Muscle layer of duodenum (tissue), 2 donors: ENCODE data around the gene AKR1C4.
"Not testable (repeated sequence)": the region's sequence is repeated elsewhere in the genome, so short reads cannot be mapped to it uniquely, and the experiment has no call there.

Experiments
- H3K27ac ChIP-seq: one replicate; pipeline ENCODE4 v1.7.0; 2013; ENCODE audit warnings: mild to moderate bottlenecking, low read length
- H3K27me3 ChIP-seq: one replicate; pipeline ENCODE4 v1.7.0; 2013; ENCODE audit warnings: low read depth, mild to moderate bottlenecking, control low read depth, low read length
- H3K36me3 ChIP-seq, 2 donors: one replicate each; pipeline ENCODE4 v1.7.0; 2013; ENCODE audit warnings: low read length in 2 of 2, control low read depth in 1 of 2, mild to moderate bottlenecking in 1 of 2; ENCODE audit not compliant: insufficient read depth in 2 of 2, control insufficient read depth in 1 of 2
- H3K4me1 ChIP-seq, 2 donors: one replicate each; pipeline ENCODE4 v1.7.0; 2013; ENCODE audit warnings: low read length in 2 of 2, mild to moderate bottlenecking in 2 of 2, control low read depth in 1 of 2, moderate library complexity in 1 of 2; ENCODE audit not compliant: insufficient read depth in 2 of 2, control insufficient read depth in 1 of 2
- H3K4me3 ChIP-seq, 2 donors: one replicate each; pipeline ENCODE4 v1.7.0; 2013; ENCODE audit warnings: low read length in 2 of 2, low read depth in 1 of 2, mild to moderate bottlenecking in 1 of 2
- H3K9me3 ChIP-seq, 2 donors: one replicate each; pipeline ENCODE4 v1.7.0; 2013; ENCODE audit warnings: low read length in 2 of 2, control low read depth in 1 of 2, mild to moderate bottlenecking in 1 of 2; ENCODE audit not compliant: control insufficient read depth in 1 of 2
- donor health status: healthy.

AKR1C4 gene

DNA sequence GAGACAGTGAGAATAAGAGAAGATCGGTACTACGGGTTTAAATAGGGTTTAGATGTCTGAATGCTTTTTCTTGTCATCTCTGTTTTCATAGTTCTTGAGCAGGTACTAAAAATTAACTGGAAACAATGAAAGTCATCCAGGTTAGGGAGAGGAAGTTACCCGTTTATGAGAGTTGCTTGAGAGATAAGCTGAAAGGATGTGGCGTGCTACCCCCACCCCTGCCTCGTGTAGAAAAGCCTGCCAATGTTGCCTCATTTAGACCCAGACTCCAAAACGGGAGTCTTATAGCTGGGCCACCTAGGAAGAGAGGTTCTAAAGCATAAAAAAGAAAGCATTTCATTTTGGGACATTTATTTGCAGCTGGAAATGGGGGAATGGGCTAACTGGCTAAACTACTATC, 10.2 kb downstream of the AKR1C4 start:
- Histone ChIP-seq H3K27me3 (no peaks in the 10 kb centered on the region), H3K9me3 (peaks cover 5 to 17% of the 10 kb centered on the region in 2 donors), H3K27ac (no peak overlapping the region), H3K4me3 (no peak overlapping the region), H3K36me3 (no peaks in the 10 kb centered on the region), H3K4me1 (no peaks in the 10 kb centered on the region)

DNA sequence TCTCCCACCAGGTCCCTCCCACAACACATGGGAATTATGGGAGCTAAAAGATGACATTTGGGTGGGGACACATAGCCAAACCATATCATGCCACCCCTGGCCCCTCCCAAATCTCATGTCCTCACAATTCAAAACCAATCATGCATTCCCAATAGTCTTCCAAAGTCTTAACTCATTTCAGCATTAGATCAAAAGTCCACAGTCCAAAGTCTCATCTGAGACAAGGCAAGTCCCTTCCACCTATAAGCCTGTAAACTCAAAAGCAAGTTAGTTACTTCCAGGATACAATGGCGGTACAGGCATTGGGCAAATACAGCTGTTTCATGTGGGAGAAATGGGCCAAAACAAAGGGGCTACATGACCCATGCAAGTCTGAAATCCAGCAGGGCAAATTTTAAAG, 13.1 kb downstream of the AKR1C4 start:
- not testable (repeated sequence) for H3K27ac ChIP-seq, H3K27me3 ChIP-seq, H3K9me3 ChIP-seq, H3K4me1 ChIP-seq, H3K4me3 ChIP-seq, H3K36me3 ChIP-seq

DNA sequence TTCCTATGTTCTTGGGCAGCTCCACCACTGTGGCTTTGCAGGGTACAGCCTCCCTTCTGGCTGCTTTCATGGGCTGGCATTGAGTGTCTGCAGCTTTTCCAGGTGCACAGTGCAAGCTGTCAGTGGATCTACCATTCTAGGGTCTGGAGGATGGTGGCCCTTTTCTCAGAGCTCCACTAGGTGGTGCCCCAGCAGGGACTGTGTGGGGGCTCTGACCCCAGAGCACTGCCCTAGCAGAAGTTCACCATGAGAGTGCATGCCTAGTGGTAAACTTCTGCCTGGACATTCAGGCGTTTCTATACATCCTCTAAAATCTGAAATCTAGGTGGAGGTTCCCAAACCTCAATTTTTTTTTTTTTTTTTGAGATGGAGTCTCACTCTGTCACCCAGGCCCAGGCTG, 13.6 kb downstream of the AKR1C4 start:
- not testable (repeated sequence) for H3K27me3 ChIP-seq, H3K9me3 ChIP-seq, H3K4me1 ChIP-seq, H3K27ac ChIP-seq, H3K36me3 ChIP-seq, H3K4me3 ChIP-seq

DNA sequence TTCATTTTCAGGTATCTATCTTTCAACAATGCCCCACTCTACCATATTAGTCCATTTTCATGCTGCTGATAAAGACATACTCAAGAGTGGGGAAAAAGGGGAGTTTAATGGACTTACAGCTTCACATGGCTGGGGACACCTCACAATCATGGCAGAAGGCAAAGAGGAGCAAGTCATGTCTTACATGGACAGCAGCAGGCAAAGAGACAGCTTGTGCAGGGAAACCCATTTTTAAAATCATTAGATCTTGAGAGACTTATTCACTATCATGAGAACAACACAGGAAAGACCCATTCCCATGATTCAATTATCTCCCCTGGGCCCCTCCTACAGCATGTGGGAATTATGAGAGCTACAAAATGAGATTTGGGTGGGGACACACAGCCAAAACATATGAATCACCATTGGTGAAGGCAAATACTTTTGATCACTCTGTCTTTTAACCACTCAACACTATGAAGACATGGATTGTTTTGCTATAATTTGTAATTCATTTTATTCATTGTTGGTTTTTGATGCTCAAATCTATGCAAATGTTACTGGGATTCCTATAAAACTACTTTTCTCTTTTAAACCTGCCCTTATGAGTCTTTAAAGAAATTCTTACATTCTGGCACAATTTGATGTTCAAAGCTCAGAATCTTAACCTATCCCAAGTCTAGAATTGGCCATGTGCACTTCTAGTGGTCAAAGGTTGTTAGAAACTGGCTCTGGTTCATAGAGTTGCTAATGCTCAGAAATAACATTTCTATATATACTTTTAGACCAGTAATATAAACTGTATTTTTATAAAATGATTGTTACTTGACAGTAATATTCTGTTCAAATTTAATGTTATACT, 15.3 kb downstream of the AKR1C4 start:
- peaks cover 0 to 6% of the 10 kb centered on the region in 2 donors for H3K9me3 ChIP-seq
- no peak overlapping the region for H3K27ac ChIP-seq
- H3K36me3 ChIP-seq: no peaks in the 10 kb centered on the region
- H3K4me3 ChIP-seq: no peak overlapping the region
- no peaks in the 10 kb centered on the region for H3K27me3 ChIP-seq
- H3K4me1 ChIP-seq: no peaks in the 10 kb centered on the region

DNA sequence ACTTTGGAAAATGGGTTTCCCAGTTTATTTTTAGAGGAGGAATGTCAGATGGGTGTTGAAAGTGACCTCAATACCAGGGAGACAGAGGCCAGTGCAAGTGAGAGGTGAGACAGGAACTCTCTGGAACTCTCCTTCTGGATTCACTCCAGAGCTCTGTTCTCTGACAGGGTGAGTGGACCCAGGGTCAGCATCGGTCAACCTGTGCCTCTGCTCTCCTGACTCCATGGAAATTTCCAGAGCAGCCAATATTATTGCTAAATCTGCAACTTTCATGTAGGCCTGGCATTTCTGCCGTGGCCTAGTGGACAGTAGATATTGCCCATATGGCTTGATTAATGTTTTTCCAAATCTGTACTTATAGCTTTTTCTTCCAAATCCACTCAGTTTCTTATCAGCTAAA, 20.2 kb downstream of the AKR1C4 start:
- H3K36me3 ChIP-seq: no peaks in the 10 kb centered on the region
- H3K4me3 ChIP-seq: no peak overlapping the region
- H3K9me3 ChIP-seq: no peaks in the 10 kb centered on the region
- H3K27me3 ChIP-seq: no peaks in the 10 kb centered on the region
- no peak overlapping the region for H3K27ac ChIP-seq
- H3K4me1 ChIP-seq: no peaks in the 10 kb centered on the region

DNA sequence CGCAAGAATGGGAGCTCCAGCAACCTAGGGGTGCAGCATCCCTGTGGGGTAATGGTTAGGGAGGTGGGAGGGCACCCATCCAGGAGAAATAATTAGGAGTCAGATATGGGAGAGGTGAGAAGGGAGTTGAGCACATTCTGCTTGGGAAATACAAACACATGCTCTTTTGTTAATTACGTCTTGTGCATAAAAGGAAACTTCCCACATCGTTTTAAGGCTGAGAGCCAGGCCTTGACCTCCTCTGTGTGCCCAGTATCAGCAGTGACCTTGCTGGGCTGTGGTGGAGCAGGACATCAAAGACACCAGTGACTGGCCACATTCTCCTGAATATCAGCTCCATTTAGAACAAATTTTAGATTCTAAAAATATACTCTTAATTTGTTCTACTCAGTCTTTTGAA, 22.6 kb downstream of the AKR1C4 start:
- Histone ChIP-seq H3K9me3 (peaks cover 0 to 3% of the 10 kb centered on the region in 2 donors), H3K27me3 (no peaks in the 10 kb centered on the region), H3K4me3 (no peak overlapping the region), H3K4me1 (no peaks in the 10 kb centered on the region), H3K36me3 (no peaks in the 10 kb centered on the region), H3K27ac (no peak overlapping the region)

DNA sequence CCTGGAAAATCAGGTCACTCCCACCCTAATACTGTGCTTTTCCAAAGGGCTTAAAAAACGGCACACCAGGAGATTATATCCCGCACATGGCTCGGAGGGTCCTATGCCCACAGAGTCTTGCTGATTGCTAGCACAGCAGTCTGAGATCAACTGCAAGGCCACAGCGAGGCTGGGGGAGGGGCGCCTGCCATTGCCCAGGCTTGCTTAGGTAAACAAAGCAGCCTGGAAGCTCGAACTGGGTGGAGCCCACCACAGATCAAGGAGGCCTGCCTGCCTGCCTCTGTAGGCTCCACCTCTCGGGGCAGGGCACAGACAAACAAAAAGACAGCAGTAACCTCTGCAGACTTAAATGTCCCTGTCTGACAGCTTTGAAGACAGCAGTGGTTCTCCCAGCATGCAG, 26.3 kb downstream of the AKR1C4 start:
- not testable (repeated sequence) for H3K36me3 ChIP-seq, H3K4me3 ChIP-seq, H3K27me3 ChIP-seq, H3K27ac ChIP-seq, H3K4me1 ChIP-seq, H3K9me3 ChIP-seq

DNA sequence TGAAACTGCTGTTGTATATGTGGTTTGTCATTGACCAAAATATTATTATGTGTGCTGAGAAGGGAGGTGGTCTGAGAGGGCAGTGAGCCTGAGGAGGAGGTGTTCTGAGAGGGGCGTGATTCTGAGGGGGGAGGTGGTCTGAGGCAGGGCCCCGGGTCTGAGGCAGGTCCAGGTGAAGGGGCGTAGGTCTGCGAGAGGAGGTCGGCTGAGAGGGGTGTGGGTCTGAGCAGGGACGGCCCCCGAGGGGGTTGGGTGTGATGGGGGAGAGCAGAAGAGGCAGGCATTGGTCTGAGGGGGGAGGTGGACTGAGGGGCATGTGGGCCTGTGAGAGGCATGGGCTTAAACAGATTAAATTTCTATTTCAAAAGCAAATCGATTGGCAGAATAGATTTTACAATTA, 32.4 kb downstream of the AKR1C4 start:
- no peak overlapping the region for H3K4me3 ChIP-seq
- no peak overlapping the region for H3K27ac ChIP-seq
- H3K27me3 ChIP-seq: no peaks in the 10 kb centered on the region
- H3K4me1 ChIP-seq: no peaks in the 10 kb centered on the region
- no peaks in the 10 kb centered on the region for H3K36me3 ChIP-seq
- peaks cover 0 to 2% of the 10 kb centered on the region in 2 donors for H3K9me3 ChIP-seq

DNA sequence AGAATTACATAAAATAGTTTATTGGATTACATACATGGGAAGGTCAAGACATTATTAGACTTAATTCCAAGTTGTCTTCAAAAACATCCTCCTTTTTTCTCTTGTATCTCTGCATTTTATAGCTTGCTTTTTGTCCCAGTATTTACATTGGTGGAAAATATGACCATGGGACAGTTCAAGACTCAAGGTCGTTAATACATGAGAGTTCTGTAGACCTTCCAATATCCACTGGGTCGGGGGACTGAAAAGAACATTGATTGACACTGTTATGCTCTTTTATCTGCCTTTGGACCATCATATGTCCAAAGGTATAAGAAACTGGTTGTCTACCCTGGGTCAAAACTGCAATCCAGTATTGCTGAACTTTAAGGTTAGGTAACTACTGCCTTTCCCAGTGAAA, 36.7 kb downstream of the AKR1C4 start:
- no peak overlapping the region for H3K4me3 ChIP-seq
- H3K9me3 ChIP-seq: no peaks in the 10 kb centered on the region
- no peak overlapping the region for H3K27ac ChIP-seq
- no peaks in the 10 kb centered on the region for H3K27me3 ChIP-seq
- no peaks in the 10 kb centered on the region for H3K36me3 ChIP-seq
- no peaks in the 10 kb centered on the region for H3K4me1 ChIP-seq

DNA sequence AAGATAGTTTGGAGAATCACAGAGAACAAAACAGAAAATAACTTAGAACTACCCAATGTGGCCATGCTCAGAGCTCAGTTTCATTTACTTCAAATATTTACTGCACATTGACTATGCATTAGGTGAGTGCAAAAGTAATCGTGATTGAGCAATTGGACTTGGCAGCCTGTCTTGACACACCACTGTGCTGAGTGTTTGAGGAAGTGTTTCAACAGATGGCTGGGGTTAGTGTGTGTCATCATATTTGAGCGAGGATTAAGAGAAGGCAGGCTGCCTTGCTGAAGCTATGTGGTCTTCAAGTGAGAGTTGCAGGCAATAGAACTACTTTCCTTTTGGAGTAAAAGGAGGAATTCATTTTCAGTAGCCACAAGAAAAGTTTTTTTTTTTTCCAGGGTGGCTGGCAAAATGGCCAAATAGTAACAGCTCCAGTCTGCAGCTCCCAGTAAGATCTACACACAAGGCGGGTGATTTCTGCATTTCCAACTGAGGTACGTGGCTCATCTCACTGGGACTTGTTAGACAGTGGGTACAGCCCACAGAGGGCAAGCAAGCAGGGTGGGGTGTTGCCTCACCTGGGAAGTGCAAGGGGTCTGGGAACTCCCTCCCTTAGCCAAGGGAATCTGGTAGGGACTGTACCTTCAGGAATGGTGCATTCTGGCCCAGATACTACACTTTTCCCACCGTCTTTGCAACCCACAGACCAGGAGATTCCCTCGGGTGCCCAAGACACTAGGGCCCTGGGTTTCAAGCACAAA, 37.6 kb downstream of the AKR1C4 start:
- H3K27me3 ChIP-seq: no peaks in the 10 kb centered on the region
- no peaks in the 10 kb centered on the region for H3K9me3 ChIP-seq
- no peak overlapping the region for H3K4me3 ChIP-seq
- no peaks in the 10 kb centered on the region for H3K4me1 ChIP-seq
- no peaks in the 10 kb centered on the region for H3K36me3 ChIP-seq
- H3K27ac ChIP-seq: no peak overlapping the region

DNA sequence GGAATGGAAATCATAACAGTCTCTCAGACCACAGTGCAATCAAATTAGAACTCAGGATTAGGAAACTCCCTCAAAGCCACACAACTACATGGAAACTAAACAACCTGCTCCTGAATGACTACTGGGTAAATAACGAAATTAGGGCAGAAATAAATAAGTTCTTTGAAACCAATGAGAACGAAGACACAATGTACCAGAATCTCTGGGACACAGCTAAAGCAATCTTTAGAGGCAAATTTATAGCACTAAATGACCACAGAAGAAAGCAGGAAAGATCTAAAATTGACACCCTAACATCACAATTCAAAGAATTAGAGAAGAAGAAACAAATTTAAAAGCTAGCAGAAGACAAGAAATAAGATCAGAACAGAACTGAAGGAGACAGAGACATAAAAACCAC, 40.9 kb downstream of the AKR1C4 start:
- not testable (repeated sequence) for H3K4me3 ChIP-seq, H3K36me3 ChIP-seq, H3K27me3 ChIP-seq, H3K27ac ChIP-seq, H3K9me3 ChIP-seq, H3K4me1 ChIP-seq
